Type B pancreatic cell (in vitro differentiated cells): Measurements from ENCODE around the gene INO80D. TPM values are rescaled to one million over a fixed set of nuclear protein-coding genes. Genes with fewer than 3 reads are reported as not detected.
"Not testable (repeated sequence)": the region's sequence is repeated elsewhere in the genome, so short reads cannot be mapped to it uniquely, and the experiment has no call there.

Experiments
- DNase-seq: peaks from one replicate; pipeline ENCODE4 v3.0.0; 2021; ENCODE audit warnings: mixed read lengths; ENCODE audit not compliant: unreplicated experiment; ENCODE audit errors: extremely low spot score
- H3K27ac Mint-ChIP-seq: 2 replicates; pipeline ENCODE4 v1.8.0; 2021; ENCODE audit warnings: mild to moderate bottlenecking, mixed read lengths
- H3K27me3 Mint-ChIP-seq: 2 replicates; pipeline ENCODE4 v1.8.0; 2021; ENCODE audit warnings: mixed read lengths
- H3K36me3 Mint-ChIP-seq: 2 replicates; pipeline ENCODE4 v1.8.0; 2021; ENCODE audit warnings: mixed read lengths
- H3K4me1 Mint-ChIP-seq: one replicate; pipeline ENCODE4 v1.8.0; 2021; ENCODE audit warnings: mixed read lengths; ENCODE audit not compliant: unreplicated experiment
- H3K4me3 Mint-ChIP-seq: 2 replicates; pipeline ENCODE4 v1.8.0; 2021; ENCODE audit warnings: mild to moderate bottlenecking, mixed read lengths
- H3K9me3 Mint-ChIP-seq: 2 replicates; pipeline ENCODE4 v1.8.0; 2021; ENCODE audit warnings: mixed read lengths
- CTCF ChIP-seq: fragments of 200-600 bp; sonication (generic); conservative IDR thresholded peaks from 2 replicates; pipeline ENCODE4 v1.5.0; 2021; ENCODE audit warnings: antibody characterized with exemption, mild to moderate bottlenecking
- total RNA-seq: library from RNA; stranded (reverse); gene quantifications from 2 replicates; pipeline ENCODE4 v1.2.1, GENCODE V29; 2021; ENCODE audit warnings: low replicate concordance

Gene INO80D
- total RNA-seq, 1 donor from 2014 or later: 20.4 TPM

- peaks cover 27% of the 10 kb centered on the region for H3K36me3 Mint-ChIP-seq
- no peak for TF ChIP-seq CTCF
- H3K27me3 Mint-ChIP-seq: no peaks in the 10 kb centered on the region
- no peak for DNase-seq
- H3K9me3 Mint-ChIP-seq: no peaks in the 10 kb centered on the region
- H3K27ac Mint-ChIP-seq: no peak overlapping the region
- H3K4me3 Mint-ChIP-seq: no peak overlapping the region
- H3K4me1 Mint-ChIP-seq: no peaks in the 10 kb centered on the region
Observed at GRCh38 chr2:206051912-206052311, 34.1 kb downstream of the INO80D start.

- H3K4me3 Mint-ChIP-seq: no peak overlapping the region
- H3K27me3 Mint-ChIP-seq: no peaks in the 10 kb centered on the region
- H3K36me3 Mint-ChIP-seq: peaks cover 19% of the 10 kb centered on the region
- no peaks in the 10 kb centered on the region for H3K9me3 Mint-ChIP-seq
- no peak for DNase-seq
- no peak for TF ChIP-seq CTCF
- H3K4me1 Mint-ChIP-seq: no peaks in the 10 kb centered on the region
- no peak overlapping the region for H3K27ac Mint-ChIP-seq
Observed at GRCh38 chr2:206049392-206049791, 36.6 kb downstream of the INO80D start.

- no peak for TF ChIP-seq CTCF
- H3K4me3 Mint-ChIP-seq: no peak overlapping the region
- H3K27ac Mint-ChIP-seq: no peak overlapping the region
- DNase-seq: no peak
- no peaks in the 10 kb centered on the region for H3K9me3 Mint-ChIP-seq
- H3K4me1 Mint-ChIP-seq: no peaks in the 10 kb centered on the region
- H3K36me3 Mint-ChIP-seq: peaks cover 29% of the 10 kb centered on the region
- no peaks in the 10 kb centered on the region for H3K27me3 Mint-ChIP-seq
Observed at GRCh38 chr2:206045251-206045650, 40.7 kb downstream of the INO80D start.

- no peaks in the 10 kb centered on the region for H3K9me3 Mint-ChIP-seq
- H3K4me1 Mint-ChIP-seq: no peaks in the 10 kb centered on the region
- no peaks in the 10 kb centered on the region for H3K27me3 Mint-ChIP-seq
- no peak for DNase-seq
- H3K4me3 Mint-ChIP-seq: no peak overlapping the region
- no peak for TF ChIP-seq CTCF
- H3K36me3 Mint-ChIP-seq: peaks cover 47% of the 10 kb centered on the region
- H3K27ac Mint-ChIP-seq: no peak overlapping the region
Observed at GRCh38 chr2:206040525-206040924, 45.4 kb downstream of the INO80D start.

GRCh38 chr2:206035393-206035792 is 50.6 kb downstream of the INO80D start:
- not testable (repeated sequence) for H3K4me3 Mint-ChIP-seq, H3K4me1 Mint-ChIP-seq, H3K27ac Mint-ChIP-seq, H3K9me3 Mint-ChIP-seq, DNase-seq, H3K27me3 Mint-ChIP-seq
- H3K36me3 Mint-ChIP-seq: peaks cover 65% of the 10 kb centered on the region

- H3K27ac Mint-ChIP-seq, H3K9me3 Mint-ChIP-seq, H3K4me1 Mint-ChIP-seq, DNase-seq, H3K27me3 Mint-ChIP-seq, H3K4me3 Mint-ChIP-seq: not testable (repeated sequence)
- peaks cover 63% of the 10 kb centered on the region for H3K36me3 Mint-ChIP-seq
Observed at GRCh38 chr2:206033452-206033851, 52.5 kb downstream of the INO80D start.

- H3K27ac Mint-ChIP-seq: no peak overlapping the region
- peaks cover 61% of the 10 kb centered on the region for H3K36me3 Mint-ChIP-seq
- no peak for TF ChIP-seq CTCF
- no peaks in the 10 kb centered on the region for H3K27me3 Mint-ChIP-seq
- no peak overlapping the region for H3K4me3 Mint-ChIP-seq
- no peaks in the 10 kb centered on the region for H3K4me1 Mint-ChIP-seq
- H3K9me3 Mint-ChIP-seq: peaks cover 5% of the 10 kb centered on the region
- DNase-seq: no peak
Observed at GRCh38 chr2:206031950-206032567, 53.9 kb downstream of the INO80D start.
